NK-92 treated with Interleukin-12 subunit alpha and Interleukin-12 subunit beta, amount 100 ng/mL, for 24 hours (cell line): Measurements from ENCODE around the gene JUND.
A peak's percentile ranks its signal among the peaks of the same experiment; 100 is the strongest.

Experiments used
- DNase-seq: peaks from one replicate; lab custom pipeline; 2025; lab: John Stamatoyannopoulos, UW

The JUND gene

GRCh38 chr19:18290302-18291018 is 9.0 kb upstream of the JUND start:
- peak; percentile 82 for DNase-seq

GRCh38 chr19:18289471-18290301 is 8.3 kb upstream of the JUND start:
- no peak for DNase-seq

GRCh38 chr19:18287836-18288772 is 6.7 kb upstream of the JUND start:
- DNase-seq = no peak

- no peak for DNase-seq
Measured at GRCh38 chr19:18286973-18287635, 5.7 kb upstream of the JUND start.

- no peak for DNase-seq
Measured at GRCh38 chr19:18284712-18285360, 3.4 kb upstream of the JUND start.

- DNase-seq = no peak
Measured at GRCh38 chr19:18283338-18283737, 1.9 kb upstream of the JUND start.

- DNase-seq = no peak
Measured at GRCh38 chr19:18282788-18283141, 1.3 kb upstream of the JUND start.

GRCh38 chr19:18282021-18282787 is 782 bp upstream of the JUND start:
- peak; percentile 60 for DNase-seq

- peak; percentile 80 for DNase-seq
Measured at GRCh38 chr19:18280247-18281081, 958 bp downstream of the JUND start.

GRCh38 chr19:18279516-18280246 is 1.7 kb downstream of the JUND start:
- peak; percentile 86 for DNase-seq

GRCh38 chr19:18279266-18279515 is 2.2 kb downstream of the JUND start:
- DNase-seq = no peak

GRCh38 chr19:18278521-18279265 is 2.7 kb downstream of the JUND start:
- DNase-seq = no peak

- no peak for DNase-seq
Measured at GRCh38 chr19:18274781-18275356, 6.6 kb downstream of the JUND start.

- DNase-seq = no peak
Measured at GRCh38 chr19:18274219-18274780, 7.1 kb downstream of the JUND start, which contains the start of gene IQCN. IQCN (minus strand) TSS chr19:18274452; CDS start chr19:18269478, 4,974 bp downstream.

GRCh38 chr19:18273561-18274218 is 7.7 kb downstream of the JUND start:
- DNase-seq = no peak

- DNase-seq = no peak
Measured at GRCh38 chr19:18271433-18271841, 10.0 kb downstream of the JUND start.

GRCh38 chr19:18270326-18270725 is 11.1 kb downstream of the JUND start:
- no peak for DNase-seq
